Suprapubic skin (tissue), 4 donors: ENCODE data around the gene HIVEP3.

Experiments used
- POLR2A ChIP-seq, 2 donors: fragments of 450-650 bp; IDR thresholded peaks; one replicate each; pipeline ENCODE4 v1.6.1; 2017; ENCODE audit warnings: antibody characterized with exemption in 2 of 2, mild to moderate bottlenecking in 2 of 2, moderate library complexity in 2 of 2
- POLR2AphosphoS5 ChIP-seq, 3 donors: sonication (generic); formaldehyde crosslinking; IDR thresholded peaks; one replicate each; pipeline ENCODE4 v1.6.1; 2017; ENCODE audit warnings: antibody characterized with exemption in 3 of 3
- TF ChIP-seq, protein P1 (sequence below), 2 donors: fragments of 200-600 bp in 1 of 2; fragments of 450-650 bp in 1 of 2; sonication (generic) in 1 of 2; IDR thresholded peaks; one replicate each; pipeline ENCODE4 v1.5.1; 2016 to 2019; ENCODE audit warnings: antibody characterized with exemption in 2 of 2, mild to moderate bottlenecking in 1 of 2, moderate library complexity in 1 of 2

DNA sequence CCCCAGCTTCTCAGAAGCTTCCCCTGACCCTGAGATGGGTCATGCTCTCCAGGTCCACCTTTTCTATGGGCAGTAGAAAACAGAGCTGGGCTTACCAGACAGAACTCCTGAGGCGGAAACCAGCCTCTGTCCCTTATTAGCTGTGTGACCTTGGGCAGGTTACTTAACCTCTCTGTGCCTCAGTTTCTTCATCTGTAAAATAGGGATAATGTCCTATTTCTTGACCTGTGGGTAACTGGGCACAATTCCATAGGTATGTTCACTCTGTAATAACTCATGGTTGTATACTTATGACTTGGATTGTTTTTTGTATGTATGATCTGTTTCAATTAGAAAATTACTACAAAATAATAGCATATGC, 377.1 kb downstream of the HIVEP3 start:
- TF ChIP-seq, protein P1, sequence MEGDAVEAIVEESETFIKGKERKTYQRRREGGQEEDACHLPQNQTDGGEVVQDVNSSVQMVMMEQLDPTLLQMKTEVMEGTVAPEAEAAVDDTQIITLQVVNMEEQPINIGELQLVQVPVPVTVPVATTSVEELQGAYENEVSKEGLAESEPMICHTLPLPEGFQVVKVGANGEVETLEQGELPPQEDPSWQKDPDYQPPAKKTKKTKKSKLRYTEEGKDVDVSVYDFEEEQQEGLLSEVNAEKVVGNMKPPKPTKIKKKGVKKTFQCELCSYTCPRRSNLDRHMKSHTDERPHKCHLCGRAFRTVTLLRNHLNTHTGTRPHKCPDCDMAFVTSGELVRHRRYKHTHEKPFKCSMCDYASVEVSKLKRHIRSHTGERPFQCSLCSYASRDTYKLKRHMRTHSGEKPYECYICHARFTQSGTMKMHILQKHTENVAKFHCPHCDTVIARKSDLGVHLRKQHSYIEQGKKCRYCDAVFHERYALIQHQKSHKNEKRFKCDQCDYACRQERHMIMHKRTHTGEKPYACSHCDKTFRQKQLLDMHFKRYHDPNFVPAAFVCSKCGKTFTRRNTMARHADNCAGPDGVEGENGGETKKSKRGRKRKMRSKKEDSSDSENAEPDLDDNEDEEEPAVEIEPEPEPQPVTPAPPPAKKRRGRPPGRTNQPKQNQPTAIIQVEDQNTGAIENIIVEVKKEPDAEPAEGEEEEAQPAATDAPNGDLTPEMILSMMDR (IDR thresholded peaks at IDR 0.05): no peak
- TF ChIP-seq POLR2A (IDR thresholded peaks at IDR 0.05) (no peak), POLR2AphosphoS5 (IDR thresholded peaks at IDR 0.05) (no peak)
